Breast epithelium (tissue), 4 donors: ENCODE results near the gene CACHD1. TPM values are rescaled to one million over a fixed set of nuclear protein-coding genes. Genes with fewer than 3 reads are reported as not detected.
A peak's percentile ranks its signal among the peaks of the same experiment; 100 is the strongest.

Source experiments
- DNase-seq, 2 donors: peaks; one replicate each; pipeline ENCODE4 v3.0.0-alpha.2; 2019; ENCODE audit warnings: low spot score in 2 of 2
- H3K27ac ChIP-seq, 2 donors: fragments of 200-600 bp; sonication (generic) in 1 of 2; one replicate each; pipeline ENCODE4 v1.5.1; 2016 to 2019; ENCODE audit warnings: mild to moderate bottlenecking in 1 of 2
- H3K27me3 ChIP-seq, 2 donors: fragments of 200-600 bp; sonication (generic) in 1 of 2; one replicate each; pipeline versions ENCODE4 v1.5.1 to v1.6.0; 2017 to 2019; ENCODE audit warnings: control low read depth in 1 of 2, mild to moderate bottlenecking in 1 of 2
- H3K36me3 ChIP-seq: fragments of 200-600 bp; one replicate; pipeline ENCODE4 v1.5.1; 2019
- H3K4me1 ChIP-seq, 2 donors: fragments of 200-600 bp; sonication (generic); one replicate each; pipeline ENCODE4 v1.5.1; 2016 to 2019; ENCODE audit warnings: control low read depth in 1 of 2
- H3K4me3 ChIP-seq, 3 donors: fragments of 200-600 bp; sonication (generic); 1 replicate in 2 of 3; 2 replicates in 1 of 3; pipeline ENCODE4 v1.5.1; 2016 to 2019; ENCODE audit warnings: mild to moderate bottlenecking in 3 of 3, moderate library complexity in 2 of 3
- H3K9me3 ChIP-seq, 2 donors: fragments of 200-600 bp; sonication (generic) in 1 of 2; one replicate each; pipeline ENCODE4 v1.5.1; 2016 to 2019; ENCODE audit warnings: control low read depth in 1 of 2
- CTCF ChIP-seq, 3 donors: fragments of 450-650 bp; IDR thresholded peaks; one replicate each; pipeline ENCODE4 v1.5.1; 2016 to 2017; ENCODE audit warnings: antibody characterized with exemption in 3 of 3, mild to moderate bottlenecking in 3 of 3, moderate library complexity in 3 of 3
- POLR2A ChIP-seq: fragments of 450-650 bp; IDR thresholded peaks from one replicate; pipeline ENCODE4 v1.6.1; 2016; ENCODE audit warnings: antibody characterized with exemption, mild to moderate bottlenecking, moderate library complexity
- POLR2AphosphoS5 ChIP-seq, 3 donors: sonication (generic); formaldehyde crosslinking; IDR thresholded peaks; one replicate each; pipeline ENCODE4 v1.6.1; 2017; ENCODE audit warnings: antibody characterized with exemption in 3 of 3
- intact Hi-C: fragments of 100-400 bp; cut with DNase I; formaldehyde crosslinking; loops from one replicate; pipeline ENCODE4 v1.15.1; 2023; ENCODE audit warnings: low total_unique reads
- total RNA-seq, 3 donors: library from RNA; depleted of rRNA; stranded (reverse); fragments of >200 nt; gene quantifications; one replicate each; pipeline ENCODE4 v1.1.0, GENCODE V29; 2016

The CACHD1 gene
- total RNA-seq, 3 donors from 2014 or later = 21.6 to 31.9 (median 25.3) TPM

GRCh38 chr1:64474665-64475439 lies 4.9 kb downstream of the CACHD1 start:
- H3K27ac ChIP-seq = peak overlapping the region; percentile 59 to 60
- no peaks in the 10 kb centered on the region for H3K9me3 ChIP-seq
- peak; percentile 64 to 72 for DNase-seq
- no peaks in the 10 kb centered on the region for H3K36me3 ChIP-seq
- intact Hi-C loops = no loop called here
- TF ChIP-seq POLR2A (no peak), CTCF (IDR thresholded peaks at IDR 0.05) (no peak), POLR2AphosphoS5 (IDR thresholded peaks at IDR 0.05) (no peak)
- no peaks in the 10 kb centered on the region for H3K27me3 ChIP-seq
- H3K4me3 ChIP-seq = no peak overlapping the region
- peaks cover 4 to 12% of the 10 kb centered on the region in 2 donors for H3K4me1 ChIP-seq

- Histone ChIP-seq H3K4me3 (no peak overlapping the region), H3K36me3 (no peaks in the 10 kb centered on the region), H3K27ac (peak overlapping the region; percentile 60 to 87), H3K27me3 (no peaks in the 10 kb centered on the region), H3K4me1 (peaks cover 4 to 17% of the 10 kb centered on the region in 2 donors), H3K9me3 (no peaks in the 10 kb centered on the region)
- no peak for DNase-seq
- intact Hi-C loops = no loop called here
- TF ChIP-seq CTCF (IDR thresholded peaks at IDR 0.05) (no peak), POLR2A (no peak), POLR2AphosphoS5 (IDR thresholded peaks at IDR 0.05) (peak in 1 of 3 donors; percentile 37)
These were observed 6.5 kb downstream of the CACHD1 start for GRCh38 chr1:64476251-64476952.

- intact Hi-C loops = no loop called here
- H3K36me3 ChIP-seq = no peaks in the 10 kb centered on the region
- TF ChIP-seq POLR2A (no peak), CTCF (IDR thresholded peaks at IDR 0.05) (no peak), POLR2AphosphoS5 (IDR thresholded peaks at IDR 0.05) (no peak)
- no peak for DNase-seq
- H3K4me3 ChIP-seq = no peak overlapping the region
- H3K9me3 ChIP-seq = no peaks in the 10 kb centered on the region
- peaks cover 4 to 17% of the 10 kb centered on the region in 2 donors for H3K4me1 ChIP-seq
- no peaks in the 10 kb centered on the region for H3K27me3 ChIP-seq
- H3K27ac ChIP-seq = peak overlapping the region; percentile 5 to 17
These were observed 8.9 kb downstream of the CACHD1 start for GRCh38 chr1:64478594-64479470.

GRCh38 chr1:64479874-64480273 lies 9.9 kb downstream of the CACHD1 start:
- Histone ChIP-seq H3K36me3 (no peaks in the 10 kb centered on the region), H3K27me3 (no peaks in the 10 kb centered on the region), H3K4me3 (no peak overlapping the region), H3K9me3 (no peaks in the 10 kb centered on the region), H3K4me1 (peaks cover 0 to 12% of the 10 kb centered on the region in 2 donors), H3K27ac (no peak overlapping the region)
- TF ChIP-seq CTCF (IDR thresholded peaks at IDR 0.05) (no peak), POLR2A (no peak), POLR2AphosphoS5 (IDR thresholded peaks at IDR 0.05) (no peak)
- DNase-seq = no peak
- intact Hi-C loops = no loop called here
